DOHH2 (cell line): Measurements from ENCODE around the gene SHANK3.

Experiments
- H3F3A ChIP-seq: fragments of 200-600 bp; sonication (generic), shearing (Covaris generic); 2 replicates; pipeline ENCODE4 v1.6.0; 2016; ENCODE audit warnings: antibody characterized with exemption, mild to moderate bottlenecking; ENCODE audit not compliant: control insufficient read depth, insufficient read depth
- H3K27ac ChIP-seq: fragments of 200-600 bp; sonication (generic); 2 replicates; pipeline ENCODE4 v1.5.1; 2014; ENCODE audit warnings: low read depth, mild to moderate bottlenecking, low read length, moderate library complexity
- H3K27me3 ChIP-seq: fragments of 200-600 bp; sonication (generic); 2 replicates; pipeline ENCODE4 v1.6.1; 2014; ENCODE audit warnings: mild to moderate bottlenecking, low read length, mixed read lengths; ENCODE audit not compliant: control insufficient read depth
- H3K36me3 ChIP-seq: fragments of 200-600 bp; sonication (generic); 2 replicates; pipeline ENCODE4 v1.6.1; 2014; ENCODE audit warnings: mild to moderate bottlenecking, low read length, moderate library complexity, mixed read lengths; ENCODE audit not compliant: control insufficient read depth
- H3K4me1 ChIP-seq: fragments of 200-600 bp; sonication (generic); 2 replicates; pipeline ENCODE4 v1.6.1; 2014; ENCODE audit warnings: mild to moderate bottlenecking, low read length, mixed read lengths; ENCODE audit not compliant: control insufficient read depth
- H3K4me2 ChIP-seq: fragments of 200-600 bp; sonication (generic); 2 replicates; pipeline ENCODE4 v1.6.0; 2014; ENCODE audit warnings: mild to moderate bottlenecking, low read length, moderate library complexity
- H3K4me3 ChIP-seq: fragments of 200-600 bp; sonication (generic); 2 replicates; pipeline ENCODE4 v1.5.1; 2014; ENCODE audit warnings: mild to moderate bottlenecking, low read length, mixed read lengths
- H3K79me2 ChIP-seq: fragments of 200-600 bp; sonication (generic); 2 replicates; pipeline ENCODE4 v1.6.1; 2014; ENCODE audit warnings: mild to moderate bottlenecking, low read length, mixed read lengths; ENCODE audit not compliant: control insufficient read depth
- H3K9me2 ChIP-seq: fragments of 200-600 bp; sonication (generic); replicated peaks from 2 replicates; pipeline ENCODE4 v1.6.1; 2014; ENCODE audit warnings: mild to moderate bottlenecking, low read length, mixed read lengths; ENCODE audit not compliant: control insufficient read depth
- H3K9me3 ChIP-seq: fragments of 200-600 bp; sonication (generic); 2 replicates; pipeline ENCODE4 v1.6.1; 2014; ENCODE audit warnings: antibody characterized with exemption, low read length, mixed read lengths; ENCODE audit not compliant: control insufficient read depth, insufficient read depth
- H4K20me1 ChIP-seq: fragments of 200-600 bp; sonication (generic); 2 replicates; pipeline ENCODE4 v1.6.0; 2014; ENCODE audit warnings: low read depth, mild to moderate bottlenecking, antibody characterized with exemption, low read length, moderate library complexity; ENCODE audit not compliant: control insufficient read depth, insufficient read depth
- CTCF ChIP-seq: fragments of 200-600 bp; sonication (generic); IDR thresholded peaks from one replicate; pipeline ENCODE4 v1.5.1; 2014; ENCODE audit warnings: antibody characterized with exemption, mild to moderate bottlenecking, low read depth, low read length; ENCODE audit not compliant: poor library complexity, severe bottlenecking
- EZH2phosphoT487 ChIP-seq: fragments of 200-600 bp; sonication (generic); IDR thresholded peaks from 2 replicates; pipeline ENCODE4 v1.6.1; 2017; ENCODE audit warnings: borderline replicate concordance, mild to moderate bottlenecking, antibody characterized with exemption, low read length, moderate library complexity, mixed read lengths

SHANK3 gene

GRCh38 chr22:50625568-50626313 is 46.9 kb upstream of the SHANK3 start:
- H3F3A ChIP-seq: peaks cover 12% of the 10 kb centered on the region

GRCh38 chr22:50626314-50626849 is 46.2 kb upstream of the SHANK3 start:
- no peak for TF ChIP-seq EZH2phosphoT487
- no peak for TF ChIP-seq CTCF
- Histone ChIP-seq H3K9me3 (no peaks in the 10 kb centered on the region), H3K27me3 (no peaks in the 10 kb centered on the region), H3K4me2 (peak overlapping the region; percentile 86; the same call in 1 of the 2 replicates), H3K36me3 (no peaks in the 10 kb centered on the region), H3F3A (peaks cover 6% of the 10 kb centered on the region), H3K27ac (no peak overlapping the region), H3K4me3 (no peak overlapping the region), H3K4me1 (peaks cover 30% of the 10 kb centered on the region), H3K79me2 (peaks cover 15% of the 10 kb centered on the region), H3K9me2 (no peaks in the 10 kb centered on the region), H4K20me1 (no peaks in the 10 kb centered on the region)

More at GRCh38 chr22:50625568-50626313, 46.9 kb upstream of the SHANK3 start:
- Histone ChIP-seq H4K20me1 (no peaks in the 10 kb centered on the region), H3K79me2 (peaks cover 15% of the 10 kb centered on the region), H3K4me3 (no peak overlapping the region), H3K9me2 (no peaks in the 10 kb centered on the region), H3K4me2 (no peak overlapping the region), H3K27ac (no peak overlapping the region), H3K36me3 (no peaks in the 10 kb centered on the region), H3K4me1 (peaks cover 37% of the 10 kb centered on the region), H3K27me3 (no peaks in the 10 kb centered on the region), H3K9me3 (no peaks in the 10 kb centered on the region)
- TF ChIP-seq EZH2phosphoT487 (no peak), CTCF (no peak)

DNA sequence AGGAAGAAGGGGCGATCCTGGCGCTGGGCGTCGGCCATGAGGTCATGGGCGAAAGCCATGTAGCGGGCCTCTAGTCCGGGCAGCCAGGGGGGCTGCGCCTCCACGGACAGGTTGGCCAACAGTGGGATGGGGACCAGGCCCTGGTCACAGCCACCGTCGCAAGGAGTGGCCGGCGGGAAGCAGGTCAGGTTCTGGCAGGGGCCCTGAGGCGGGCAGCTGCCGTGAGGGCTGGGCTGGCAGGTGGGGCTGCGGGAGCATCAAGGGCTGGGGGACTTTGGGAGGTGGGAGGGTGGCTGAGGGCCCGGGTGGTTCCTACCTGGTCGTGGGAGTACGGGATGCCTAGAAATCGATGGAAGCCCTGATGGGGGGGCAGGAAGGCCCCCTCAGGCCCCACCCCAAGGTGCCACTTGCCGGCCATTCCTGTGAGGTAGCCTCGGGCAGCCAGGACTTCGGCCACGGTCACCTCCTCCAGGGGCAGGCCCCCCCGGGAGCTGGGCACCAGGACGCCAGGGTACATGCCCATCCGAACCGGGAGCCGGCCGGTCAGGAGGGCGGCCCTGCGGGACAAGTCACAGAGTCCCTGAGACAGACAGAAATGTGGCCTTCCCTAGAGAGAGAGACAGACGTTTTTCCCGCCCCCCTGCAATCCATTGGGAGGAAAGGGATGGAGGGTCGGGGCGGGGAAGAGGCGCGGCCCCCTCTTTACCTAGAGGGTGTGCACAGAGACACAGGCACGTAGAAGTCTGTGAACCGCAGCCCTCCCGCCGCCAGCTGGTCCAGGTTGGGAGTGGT is 45.6 kb upstream of the SHANK3 start:
- no peaks in the 10 kb centered on the region for H3F3A ChIP-seq
- no peaks in the 10 kb centered on the region for H3K9me2 ChIP-seq
- H3K79me2 ChIP-seq: peaks cover 15% of the 10 kb centered on the region
- peak overlapping the region; percentile 98 for H3K4me3 ChIP-seq
- peaks cover 24% of the 10 kb centered on the region for H3K4me1 ChIP-seq
- H3K27ac ChIP-seq: no peak overlapping the region
- no peaks in the 10 kb centered on the region for H4K20me1 ChIP-seq
- no peaks in the 10 kb centered on the region for H3K36me3 ChIP-seq
- no peaks in the 10 kb centered on the region for H3K27me3 ChIP-seq
- TF ChIP-seq CTCF (no peak), EZH2phosphoT487 (no peak)
- peak overlapping the region; percentile 86 for H3K4me2 ChIP-seq
- no peaks in the 10 kb centered on the region for H3K9me3 ChIP-seq
